ENCODE data around the gene RBM15B.
"Not testable (repeated sequence)": the region's sequence is repeated elsewhere in the genome, so short reads cannot be mapped to it uniquely, and the experiment has no call there.

RBM15B gene

DNA sequence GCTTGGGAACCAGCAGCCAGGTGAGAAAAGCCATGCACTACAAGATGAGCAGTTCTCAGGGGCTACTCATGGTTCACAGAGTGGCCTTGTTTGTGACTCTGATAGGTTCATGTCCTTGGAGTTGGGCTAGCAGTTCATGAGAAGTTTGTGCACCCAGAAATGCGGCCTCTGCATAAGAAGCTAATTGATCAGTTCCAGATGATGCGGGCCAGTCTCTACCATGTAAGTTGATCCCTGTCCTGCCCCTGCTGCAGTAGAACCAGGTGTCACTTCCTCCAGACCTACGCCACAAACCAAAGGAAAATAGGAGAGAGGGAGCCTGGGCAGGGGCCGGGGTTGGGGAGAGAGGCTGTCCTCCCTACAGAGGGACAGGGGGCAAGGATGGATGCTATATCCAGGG is 33.2 kb upstream of the RBM15B start:
- Histone ChIP-seq H3K27me3 (ENCODE audit: control insufficient read depth in 5 of 5, insufficient read depth in 4 of 5, low read length in 5 of 5) (no peaks in the 10 kb centered on the region), H3K27ac (ENCODE audit: low read depth, low read length) (no peak overlapping the region), H3K9me3 (ENCODE audit: control insufficient read depth in 5 of 5, low read length in 5 of 5) (no peaks in the 10 kb centered on the region), H3K36me3 (ENCODE audit: control insufficient read depth in 5 of 5, insufficient read depth in 5 of 5, low read length in 5 of 5) (no peaks in the 10 kb centered on the region), H3K4me3 (ENCODE audit: low read depth in 1 of 5, low read length in 5 of 5) (no peak overlapping the region), H3K9ac (ENCODE audit: low read length in 5 of 5) (no peak overlapping the region), H3K4me1 (ENCODE audit: control insufficient read depth in 5 of 5, insufficient read depth in 5 of 5, low read length in 5 of 5) (no peaks in the 10 kb centered on the region)

DNA sequence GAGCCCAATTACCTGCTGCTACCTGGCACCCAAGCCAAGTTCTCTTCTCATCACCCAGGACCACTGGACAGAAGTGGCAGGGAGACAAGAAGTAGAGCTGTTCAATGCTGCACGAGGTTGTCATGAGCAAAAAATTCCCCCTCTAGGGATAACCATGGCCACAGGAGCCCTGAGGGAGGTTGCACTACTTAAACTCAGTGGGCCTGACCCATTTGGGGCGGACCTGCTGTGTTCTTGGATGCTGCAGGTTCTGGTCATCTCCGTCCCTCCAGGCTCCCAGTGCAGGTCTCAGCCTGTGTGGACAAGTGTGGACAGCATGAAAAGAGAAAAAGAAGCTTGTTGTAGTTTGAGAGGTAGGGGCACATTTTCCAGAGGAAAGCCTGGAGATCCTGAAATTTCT is 32.1 kb upstream of the RBM15B start:
- H3K27ac ChIP-seq (ENCODE audit: low read depth, low read length), result no peak overlapping the region
- H3K27me3 ChIP-seq (ENCODE audit: control insufficient read depth in 5 of 5, insufficient read depth in 4 of 5, low read length in 5 of 5), result no peaks in the 10 kb centered on the region
- no peaks in the 10 kb centered on the region for H3K9me3 ChIP-seq (ENCODE audit: control insufficient read depth in 5 of 5, low read length in 5 of 5)
- H3K9ac ChIP-seq (ENCODE audit: low read length in 5 of 5), result no peak overlapping the region
- H3K36me3 ChIP-seq (ENCODE audit: control insufficient read depth in 5 of 5, insufficient read depth in 5 of 5, low read length in 5 of 5), result no peaks in the 10 kb centered on the region
- H3K4me1 ChIP-seq (ENCODE audit: control insufficient read depth in 5 of 5, insufficient read depth in 5 of 5, low read length in 5 of 5), result no peaks in the 10 kb centered on the region
- H3K4me3 ChIP-seq (ENCODE audit: low read depth in 1 of 5, low read length in 5 of 5), result no peak overlapping the region

DNA sequence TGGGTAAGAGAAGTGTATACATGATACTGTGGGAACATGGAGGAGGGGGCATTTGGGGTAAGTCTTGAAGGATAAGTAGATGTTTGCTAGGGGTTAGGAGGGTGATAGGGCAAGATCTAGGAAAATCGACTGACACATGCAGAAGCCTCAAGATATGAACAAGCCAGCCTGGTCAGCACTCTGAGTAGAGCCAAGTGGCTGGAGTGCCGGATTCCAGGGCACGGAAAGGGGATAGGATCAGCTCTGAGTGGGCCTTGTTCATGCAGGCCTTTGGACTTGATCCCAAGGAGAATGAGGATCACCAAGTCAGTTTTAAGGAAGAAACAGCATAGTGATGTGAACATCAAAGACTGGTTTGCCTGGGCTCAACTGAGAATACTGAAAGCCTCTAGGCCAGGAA is 30.3 kb upstream of the RBM15B start:
- no peaks in the 10 kb centered on the region for H3K4me1 ChIP-seq (ENCODE audit: control insufficient read depth in 5 of 5, insufficient read depth in 5 of 5, low read length in 5 of 5)
- H3K36me3 ChIP-seq (ENCODE audit: control insufficient read depth in 5 of 5, insufficient read depth in 5 of 5, low read length in 5 of 5), result no peaks in the 10 kb centered on the region
- no peak overlapping the region for H3K27ac ChIP-seq (ENCODE audit: low read depth, low read length)
- no peaks in the 10 kb centered on the region for H3K9me3 ChIP-seq (ENCODE audit: control insufficient read depth in 5 of 5, low read length in 5 of 5)
- no peak overlapping the region for H3K9ac ChIP-seq (ENCODE audit: low read length in 5 of 5)
- H3K4me3 ChIP-seq (ENCODE audit: low read depth in 1 of 5, low read length in 5 of 5), result no peak overlapping the region
- no peaks in the 10 kb centered on the region for H3K27me3 ChIP-seq (ENCODE audit: control insufficient read depth in 5 of 5, insufficient read depth in 4 of 5, low read length in 5 of 5)

DNA sequence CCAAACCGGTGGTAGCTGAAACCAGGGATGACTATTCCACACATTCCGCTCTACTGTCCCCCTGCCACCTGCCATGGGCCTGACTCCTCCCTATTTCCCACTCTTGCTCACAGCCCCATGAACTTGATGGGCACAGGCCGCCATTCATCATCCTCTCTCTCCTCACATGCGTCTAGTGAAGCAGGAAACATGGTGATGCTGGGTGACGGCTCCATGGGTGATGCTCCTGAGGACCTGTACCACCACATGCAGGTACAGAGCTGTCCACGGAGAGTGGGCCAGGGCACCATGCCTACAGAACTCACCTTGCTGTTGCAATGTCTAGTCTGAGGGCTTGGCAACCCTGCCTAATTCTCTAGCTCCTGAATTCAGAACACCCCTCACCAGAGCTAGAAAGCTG is 29.3 kb upstream of the RBM15B start:
- H3K27me3 ChIP-seq (ENCODE audit: control insufficient read depth in 5 of 5, insufficient read depth in 4 of 5, low read length in 5 of 5), result no peaks in the 10 kb centered on the region
- H3K4me3 ChIP-seq (ENCODE audit: low read depth in 1 of 5, low read length in 5 of 5), result no peak overlapping the region
- H3K27ac ChIP-seq (ENCODE audit: low read depth, low read length), result no peak overlapping the region
- no peaks in the 10 kb centered on the region for H3K9me3 ChIP-seq (ENCODE audit: control insufficient read depth in 5 of 5, low read length in 5 of 5)
- no peaks in the 10 kb centered on the region for H3K36me3 ChIP-seq (ENCODE audit: control insufficient read depth in 5 of 5, insufficient read depth in 5 of 5, low read length in 5 of 5)
- H3K4me1 ChIP-seq (ENCODE audit: control insufficient read depth in 5 of 5, insufficient read depth in 5 of 5, low read length in 5 of 5), result no peaks in the 10 kb centered on the region
- no peak overlapping the region for H3K9ac ChIP-seq (ENCODE audit: low read length in 5 of 5)

DNA sequence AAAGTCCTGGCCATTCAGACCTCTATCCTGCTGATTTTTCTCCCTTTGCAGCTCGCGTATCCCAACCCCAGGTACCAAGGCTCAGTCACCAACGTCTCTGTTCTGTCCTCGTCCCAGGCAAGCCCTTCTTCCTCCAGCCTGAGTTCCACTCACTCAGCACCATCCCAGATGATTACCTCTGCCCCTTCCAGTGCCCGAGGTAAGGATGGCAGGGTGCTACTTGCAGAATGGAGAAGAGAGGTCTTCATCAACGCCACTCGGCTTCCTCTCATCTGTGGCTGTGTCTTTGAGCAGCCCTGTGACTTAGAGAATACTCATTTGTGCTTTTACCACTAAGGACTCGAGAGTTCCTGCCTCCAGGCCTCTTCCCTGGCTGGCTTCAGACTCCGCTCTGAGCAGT is 28.6 kb upstream of the RBM15B start:
- no peak overlapping the region for H3K27ac ChIP-seq (ENCODE audit: low read depth, low read length)
- H3K9me3 ChIP-seq (ENCODE audit: control insufficient read depth in 5 of 5, low read length in 5 of 5), result no peaks in the 10 kb centered on the region
- no peaks in the 10 kb centered on the region for H3K4me1 ChIP-seq (ENCODE audit: control insufficient read depth in 5 of 5, insufficient read depth in 5 of 5, low read length in 5 of 5)
- no peak overlapping the region for H3K4me3 ChIP-seq (ENCODE audit: low read depth in 1 of 5, low read length in 5 of 5)
- no peaks in the 10 kb centered on the region for H3K27me3 ChIP-seq (ENCODE audit: control insufficient read depth in 5 of 5, insufficient read depth in 4 of 5, low read length in 5 of 5)
- no peak overlapping the region for H3K9ac ChIP-seq (ENCODE audit: low read length in 5 of 5)
- H3K36me3 ChIP-seq (ENCODE audit: control insufficient read depth in 5 of 5, insufficient read depth in 5 of 5, low read length in 5 of 5), result no peaks in the 10 kb centered on the region

- H3K4me3 ChIP-seq (ENCODE audit: low read depth in 1 of 5, low read length in 5 of 5); H3K36me3 ChIP-seq (ENCODE audit: control insufficient read depth in 5 of 5, insufficient read depth in 5 of 5, low read length in 5 of 5); H3K9ac ChIP-seq (ENCODE audit: low read length in 5 of 5); H3K27me3 ChIP-seq (ENCODE audit: control insufficient read depth in 5 of 5, insufficient read depth in 4 of 5, low read length in 5 of 5); H3K9me3 ChIP-seq (ENCODE audit: control insufficient read depth in 5 of 5, low read length in 5 of 5); H3K27ac ChIP-seq (ENCODE audit: low read depth, low read length); H3K4me1 ChIP-seq (ENCODE audit: control insufficient read depth in 5 of 5, insufficient read depth in 5 of 5, low read length in 5 of 5): not testable (repeated sequence)
These were observed 22.8 kb upstream of the RBM15B start for GRCh38 chr3:51368276-51368675.

GRCh38 chr3:51371943-51372557 is 19.0 kb upstream of the RBM15B start:
- Histone ChIP-seq H3K27ac (ENCODE audit: low read depth, low read length) (no peak overlapping the region), H3K27me3 (ENCODE audit: control insufficient read depth in 5 of 5, insufficient read depth in 4 of 5, low read length in 5 of 5) (peaks cover 0 to 4% (median 0%) of the 10 kb centered on the region in 5 donors), H3K9me3 (ENCODE audit: control insufficient read depth in 5 of 5, low read length in 5 of 5) (no peaks in the 10 kb centered on the region), H3K9ac (ENCODE audit: low read length in 5 of 5) (no peak overlapping the region), H3K36me3 (ENCODE audit: control insufficient read depth in 5 of 5, insufficient read depth in 5 of 5, low read length in 5 of 5) (no peaks in the 10 kb centered on the region), H3K4me3 (ENCODE audit: low read depth in 1 of 5, low read length in 5 of 5) (no peak overlapping the region), H3K4me1 (ENCODE audit: control insufficient read depth in 5 of 5, insufficient read depth in 5 of 5, low read length in 5 of 5) (peaks cover 0 to 6% (median 2%) of the 10 kb centered on the region in 5 donors)

GRCh38 chr3:51373658-51374421 is 17.2 kb upstream of the RBM15B start:
- H3K9ac ChIP-seq (ENCODE audit: low read length in 5 of 5), result no peak overlapping the region
- H3K4me1 ChIP-seq (ENCODE audit: control insufficient read depth in 5 of 5, insufficient read depth in 5 of 5, low read length in 5 of 5), result peaks cover 0 to 6% (median 2%) of the 10 kb centered on the region in 5 donors
- H3K9me3 ChIP-seq (ENCODE audit: control insufficient read depth in 5 of 5, low read length in 5 of 5), result no peaks in the 10 kb centered on the region
- peaks cover 0 to 4% (median 0%) of the 10 kb centered on the region in 5 donors for H3K27me3 ChIP-seq (ENCODE audit: control insufficient read depth in 5 of 5, insufficient read depth in 4 of 5, low read length in 5 of 5)
- H3K4me3 ChIP-seq (ENCODE audit: low read depth in 1 of 5, low read length in 5 of 5), result no peak overlapping the region
- no peak overlapping the region for H3K27ac ChIP-seq (ENCODE audit: low read depth, low read length)
- no peaks in the 10 kb centered on the region for H3K36me3 ChIP-seq (ENCODE audit: control insufficient read depth in 5 of 5, insufficient read depth in 5 of 5, low read length in 5 of 5)

GRCh38 chr3:51374456-51374855 is 16.6 kb upstream of the RBM15B start:
- Histone ChIP-seq H3K27me3 (ENCODE audit: control insufficient read depth in 5 of 5, insufficient read depth in 4 of 5, low read length in 5 of 5) (peaks cover 0 to 4% (median 0%) of the 10 kb centered on the region in 5 donors), H3K4me3 (ENCODE audit: low read depth in 1 of 5, low read length in 5 of 5) (no peak overlapping the region), H3K4me1 (ENCODE audit: control insufficient read depth in 5 of 5, insufficient read depth in 5 of 5, low read length in 5 of 5) (peaks cover 0 to 6% (median 2%) of the 10 kb centered on the region in 5 donors), H3K36me3 (ENCODE audit: control insufficient read depth in 5 of 5, insufficient read depth in 5 of 5, low read length in 5 of 5) (no peaks in the 10 kb centered on the region), H3K27ac (ENCODE audit: low read depth, low read length) (no peak overlapping the region), H3K9ac (ENCODE audit: low read length in 5 of 5) (no peak overlapping the region), H3K9me3 (ENCODE audit: control insufficient read depth in 5 of 5, low read length in 5 of 5) (no peaks in the 10 kb centered on the region)

- H3K9me3 ChIP-seq (ENCODE audit: control insufficient read depth in 5 of 5, low read length in 5 of 5), result no peaks in the 10 kb centered on the region
- peaks cover 0 to 6% (median 2%) of the 10 kb centered on the region in 5 donors for H3K4me1 ChIP-seq (ENCODE audit: control insufficient read depth in 5 of 5, insufficient read depth in 5 of 5, low read length in 5 of 5)
- no peak overlapping the region for H3K4me3 ChIP-seq (ENCODE audit: low read depth in 1 of 5, low read length in 5 of 5)
- H3K9ac ChIP-seq (ENCODE audit: low read length in 5 of 5), result no peak overlapping the region
- peaks cover 0 to 4% (median 0%) of the 10 kb centered on the region in 5 donors for H3K27me3 ChIP-seq (ENCODE audit: control insufficient read depth in 5 of 5, insufficient read depth in 4 of 5, low read length in 5 of 5)
- H3K36me3 ChIP-seq (ENCODE audit: control insufficient read depth in 5 of 5, insufficient read depth in 5 of 5, low read length in 5 of 5), result no peaks in the 10 kb centered on the region
- H3K27ac ChIP-seq (ENCODE audit: low read depth, low read length), result no peak overlapping the region
These were observed 15.9 kb upstream of the RBM15B start for GRCh38 chr3:51375136-51375535.
